Activated CD4-positive, alpha-beta T cell treated with anti-CD3 and anti-CD28 coated beads for 36 hours (primary cell): ENCODE data around the gene CDH3. TPM values are rescaled to one million over a fixed set of nuclear protein-coding genes. Genes with fewer than 3 reads are reported as not detected.
A peak's percentile ranks its signal among the peaks of the same experiment; 100 is the strongest.

ENCODE experiments used
- ATAC-seq: fragments of 200-7000 bp; cut with Tn5 transposase; one replicate; pipeline ENCODE4 v1.10.0; 2021; ENCODE audit warnings: mild to moderate bottlenecking, moderate library complexity
- CTCF ChIA-PET: fragments of 350-600 bp; sonication (Branson Sonifier 250); formaldehyde crosslinking; loops from one replicate; lab custom pipeline; 2021; ENCODE audit warnings: antibody characterized with exemption; lab: Charles Lee
- POLR2A ChIA-PET: fragments of 350-600 bp; sonication (Branson Sonifier 250); formaldehyde crosslinking; loops from one replicate; lab custom pipeline; 2021; ENCODE audit warnings: antibody characterized with exemption, inconsistent platforms; lab: Charles Lee
- DNase-seq: peaks from one replicate; pipeline ENCODE4 v3.0.0-alpha.2; 2020
- H3K27ac Mint-ChIP-seq: one replicate; pipeline ENCODE4 v1.8.0; 2021; ENCODE audit warnings: mixed read lengths
- H3K27me3 Mint-ChIP-seq: one replicate; pipeline ENCODE4 v1.8.0; 2021; ENCODE audit warnings: mixed read lengths
- H3K36me3 Mint-ChIP-seq: one replicate; pipeline ENCODE4 v1.8.0; 2021; ENCODE audit warnings: low read depth, mixed read lengths
- H3K4me1 Mint-ChIP-seq: one replicate; pipeline ENCODE4 v1.8.0; 2021; ENCODE audit warnings: mixed read lengths
- H3K4me3 Mint-ChIP-seq: one replicate; pipeline ENCODE4 v1.8.0; 2021; ENCODE audit warnings: mild to moderate bottlenecking, moderate library complexity, mixed read lengths
- H3K9me3 Mint-ChIP-seq: one replicate; pipeline ENCODE4 v1.8.0; 2021; ENCODE audit warnings: low read depth, mixed read lengths
- intact Hi-C, 2 experiments: fragments of 100-400 bp; cut with DNase I in 1 of 2; cut with micrococcal nuclease in 1 of 2; formaldehyde crosslinking; loops; one replicate each; pipeline versions ENCODE4 v1.14.2 to v1.15.1; 2022 to 2024; cut with DNase I, micrococcal nuclease
- total RNA-seq, 2 experiments: library from RNA; stranded (reverse); gene quantifications; one replicate each; pipeline ENCODE4 v1.2.3, GENCODE V29; 2021

Gene CDH3
- total RNA-seq, 2 experiments from 2014 or later: 7.3 to 9.1 TPM

- H3K36me3 Mint-ChIP-seq: no peaks in the 10 kb centered on the region
- peaks cover 23% of the 10 kb centered on the region for H3K27me3 Mint-ChIP-seq
- DNase-seq: peak; percentile 38
- peak overlapping the region; percentile 50 for H3K4me3 Mint-ChIP-seq
- POLR2A ChIA-PET: no interaction called here
- no peak for ATAC-seq
- H3K9me3 Mint-ChIP-seq: no peaks in the 10 kb centered on the region
- CTCF ChIA-PET: interaction anchor here (0.6 to 1.3 kb wide), 3 partner anchors 32 to 257 kb away, joined by 3 read pairs; no protein-coding TSS in a partner anchor
- H3K27ac Mint-ChIP-seq: no peak overlapping the region
- H3K4me1 Mint-ChIP-seq: peaks cover 18% of the 10 kb centered on the region
- intact Hi-C loops: no loop called here
Measured at GRCh38 chr16:68737730-68738629, 92.9 kb downstream of the CDH3 start.

DNA sequence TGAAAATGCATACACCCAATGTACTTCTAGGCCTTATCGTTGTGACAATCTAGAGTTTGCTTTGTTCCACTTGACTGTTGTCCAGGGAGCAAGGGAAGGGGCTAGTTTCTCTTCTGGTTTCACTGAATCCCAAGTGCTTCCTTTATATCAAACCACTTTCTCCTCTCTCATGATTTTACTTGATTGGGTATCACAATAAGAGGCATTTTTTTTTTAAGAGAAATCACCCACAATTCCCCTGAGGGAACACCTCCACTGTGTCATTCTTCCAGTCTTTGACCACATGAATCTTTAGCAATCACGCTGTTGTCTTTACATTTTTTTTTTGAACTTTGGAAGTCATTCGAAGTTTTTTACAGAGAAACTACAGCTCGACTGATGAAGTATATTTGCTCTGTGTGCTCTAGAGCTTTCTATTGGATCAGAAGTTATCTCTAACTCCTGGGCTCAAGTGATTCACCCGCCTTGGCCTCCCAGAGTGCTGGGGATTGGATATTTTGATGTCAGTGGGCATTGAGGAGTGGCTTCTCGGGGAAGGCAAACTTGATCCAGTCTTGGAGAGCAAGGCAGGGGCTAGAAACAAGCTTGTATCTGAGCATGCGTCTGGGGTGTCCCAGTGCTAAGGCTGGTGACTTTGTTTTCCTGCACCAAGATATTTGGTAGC, 95.0 kb downstream of the CDH3 start:
- ChIA-PET POLR2A (interaction anchor here (0.7 kb wide), 1 partner anchor 17 kb away, joined by 3 read pairs; no protein-coding TSS in a partner anchor), CTCF (interaction anchor here (1.0 kb wide), 1 partner anchor 61 kb away, joined by 5 read pairs; no protein-coding TSS in a partner anchor)
- ATAC-seq: no peak
- no peak for DNase-seq
- Mint-ChIP-seq H3K4me1 (peaks cover 21% of the 10 kb centered on the region), H3K36me3 (no peaks in the 10 kb centered on the region), H3K27ac (peak overlapping the region; percentile 31), H3K9me3 (no peaks in the 10 kb centered on the region), H3K27me3 (peaks cover 22% of the 10 kb centered on the region), H3K4me3 (no peak overlapping the region)
- intact Hi-C loops: no loop called here

DNA sequence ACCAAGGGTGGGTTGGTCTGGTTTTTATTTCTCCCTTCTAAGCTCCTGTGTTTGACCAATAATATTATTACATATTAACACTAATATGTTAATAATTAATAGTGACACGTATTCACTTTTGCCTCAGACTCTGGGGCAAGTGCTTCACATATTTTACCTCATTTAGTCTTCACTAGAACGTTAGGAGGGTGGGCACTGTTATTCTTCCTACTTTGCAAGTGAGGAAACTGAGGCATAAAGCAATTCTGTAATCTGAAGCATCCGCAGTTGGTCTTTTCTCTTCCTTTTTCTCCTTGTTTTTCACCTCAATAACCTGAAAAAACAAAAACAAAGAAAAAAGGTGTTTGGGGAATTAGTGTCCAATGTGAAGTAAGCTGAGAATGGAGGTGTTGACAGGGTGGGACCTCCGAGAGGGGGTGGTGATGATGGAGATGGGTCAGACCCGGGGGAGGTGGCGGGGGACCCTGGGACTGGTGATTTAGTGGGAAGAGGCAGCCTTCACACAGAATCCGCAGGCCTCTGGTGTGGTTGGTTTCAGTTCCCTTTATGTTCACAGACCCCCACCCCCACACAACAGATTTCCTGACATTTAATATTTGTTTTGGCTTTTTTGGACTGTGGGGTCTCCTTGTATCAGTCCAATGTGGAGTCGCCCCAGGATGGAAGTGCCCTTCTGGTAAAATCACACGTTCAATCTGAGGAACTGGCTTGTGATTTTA, 95.7 kb downstream of the CDH3 start:
- Mint-ChIP-seq H3K27ac (no peak overlapping the region), H3K9me3 (no peaks in the 10 kb centered on the region), H3K4me1 (peaks cover 21% of the 10 kb centered on the region), H3K27me3 (peaks cover 21% of the 10 kb centered on the region), H3K36me3 (no peaks in the 10 kb centered on the region), H3K4me3 (no peak overlapping the region)
- DNase-seq (no peak), ATAC-seq (no peak)
- intact Hi-C loops: no loop called here
- ChIA-PET CTCF (interaction anchor here (1.0 kb wide), 1 partner anchor 60 kb away, joined by 5 read pairs; no protein-coding TSS in a partner anchor), POLR2A (no interaction called here)

DNA sequence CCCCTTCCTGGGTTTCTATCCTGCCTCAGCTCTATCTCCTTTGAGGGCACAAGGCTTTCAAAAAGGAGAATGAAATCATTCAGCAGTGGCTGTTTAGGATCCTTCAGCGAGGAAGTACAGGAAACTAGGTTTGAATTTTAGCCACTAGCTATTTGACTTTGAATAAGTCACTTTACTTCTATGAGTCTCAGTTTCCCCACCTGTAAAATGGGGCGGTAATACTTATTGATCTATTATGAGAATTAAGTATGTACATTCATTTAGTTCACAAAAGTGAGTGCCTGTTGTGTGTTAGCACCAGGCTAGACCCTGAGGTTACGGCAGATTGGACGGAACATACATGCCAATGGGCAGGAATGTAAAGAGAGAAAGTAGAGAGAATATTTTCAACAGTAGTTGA, 98.6 kb downstream of the CDH3 start:
- Mint-ChIP-seq H3K4me3 (no peak overlapping the region), H3K4me1 (peaks cover 16% of the 10 kb centered on the region), H3K27ac (no peak overlapping the region), H3K9me3 (no peaks in the 10 kb centered on the region), H3K27me3 (peaks cover 11% of the 10 kb centered on the region), H3K36me3 (no peaks in the 10 kb centered on the region)
- ChIA-PET CTCF (interaction anchor here (1.1 to 2.4 kb wide), 2 partner anchors 25 to 153 kb away, joined by 3 to 7 read pairs; no protein-coding TSS in a partner anchor), POLR2A (no interaction called here)
- intact Hi-C loops: no loop called here
- no peak for ATAC-seq
- DNase-seq: no peak

DNA sequence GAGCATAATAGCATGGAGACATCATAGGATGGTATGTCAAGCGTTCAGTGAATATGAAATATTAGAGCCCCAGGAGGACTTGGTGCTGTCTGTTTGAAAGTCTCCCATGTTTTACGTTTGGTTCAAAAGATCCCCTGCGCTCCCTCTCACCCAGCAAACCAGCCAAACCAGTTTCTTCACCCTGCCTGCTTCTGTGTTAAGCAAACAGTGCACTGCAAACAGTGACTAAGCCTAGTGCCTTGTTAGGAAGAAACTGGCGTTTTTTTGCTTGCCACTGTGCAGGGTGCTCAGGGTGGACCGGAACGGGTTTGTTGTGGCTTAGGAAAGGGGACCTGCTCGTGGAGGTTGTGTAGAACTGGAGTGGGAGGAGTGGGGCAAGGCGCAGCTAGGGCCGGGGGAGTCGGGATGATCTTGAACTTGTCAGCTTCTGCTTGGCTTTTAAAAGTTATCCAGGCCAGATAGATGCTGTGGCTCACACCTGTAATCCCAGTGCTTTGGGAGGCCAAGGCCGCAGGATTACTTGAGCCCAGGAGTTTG, 99.7 kb downstream of the CDH3 start:
- intact Hi-C loops: no loop called here
- CTCF ChIA-PET: no interaction called here
- no peak overlapping the region for H3K4me3 Mint-ChIP-seq
- H3K36me3 Mint-ChIP-seq: no peaks in the 10 kb centered on the region
- DNase-seq (no peak), ATAC-seq (no peak)
- POLR2A ChIA-PET: no interaction called here
- H3K27me3 Mint-ChIP-seq: peaks cover 11% of the 10 kb centered on the region
- H3K27ac Mint-ChIP-seq: no peak overlapping the region
- H3K9me3 Mint-ChIP-seq: no peaks in the 10 kb centered on the region
- peaks cover 15% of the 10 kb centered on the region for H3K4me1 Mint-ChIP-seq

DNA sequence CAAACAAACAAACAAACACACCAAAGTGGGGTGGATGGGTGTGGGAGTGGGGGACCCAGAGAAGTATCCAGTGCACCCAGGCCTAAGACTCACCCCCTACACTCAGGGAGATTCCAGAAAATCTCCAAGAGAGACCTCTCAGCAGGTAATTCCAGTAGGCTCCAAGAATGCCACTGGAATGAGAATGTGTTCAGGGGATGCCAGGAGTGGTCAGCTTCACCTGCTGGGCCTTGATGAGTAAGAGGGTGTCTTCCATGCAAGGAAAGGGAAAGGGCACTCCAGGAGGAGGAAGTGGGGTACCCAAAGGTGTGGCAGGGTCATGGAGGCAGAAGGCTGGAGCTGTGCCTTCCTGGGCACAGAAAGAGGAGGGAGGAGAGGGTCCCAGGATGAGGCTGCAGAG, 101.8 kb downstream of the CDH3 start:
- peaks cover 9% of the 10 kb centered on the region for H3K27me3 Mint-ChIP-seq
- H3K36me3 Mint-ChIP-seq: no peaks in the 10 kb centered on the region
- no peaks in the 10 kb centered on the region for H3K9me3 Mint-ChIP-seq
- ChIA-PET POLR2A (no interaction called here), CTCF (interaction anchor here (0.6 to 1.4 kb wide), 5 partner anchors 14 to 51 kb away, joined by 3 read pairs; no protein-coding TSS in a partner anchor)
- no peak overlapping the region for H3K4me3 Mint-ChIP-seq
- H3K27ac Mint-ChIP-seq: no peak overlapping the region
- peaks cover 8% of the 10 kb centered on the region for H3K4me1 Mint-ChIP-seq
- no peak for DNase-seq
- intact Hi-C loops: no loop called here
- ATAC-seq: no peak

- CTCF ChIA-PET: no interaction called here
- POLR2A ChIA-PET: interaction anchor here (0.6 kb wide), 1 partner anchor 1986 kb away, joined by 4 read pairs; no protein-coding TSS in a partner anchor
- ATAC-seq (no peak), DNase-seq (no peak)
- Mint-ChIP-seq H3K4me3 (no peak overlapping the region), H3K27ac (no peak overlapping the region), H3K36me3 (no peaks in the 10 kb centered on the region), H3K4me1 (peaks cover 16% of the 10 kb centered on the region), H3K27me3 (peaks cover 7% of the 10 kb centered on the region), H3K9me3 (no peaks in the 10 kb centered on the region)
- intact Hi-C loops: no loop called here
Measured at GRCh38 chr16:68749432-68749831, 104.3 kb downstream of the CDH3 start.

Other genes starting within 250 kb of the CDH3 start
- under 1 TPM; 0.07 to 0.37 TPM for gene SMPD3, start 196.8 kb upstream of the CDH3 start, total RNA-seq
- 10 to 100 TPM; 31.4 to 31.6 TPM for gene ZFP90, start 106.0 kb upstream of the CDH3 start, total RNA-seq
- 1 to 10 TPM; 4.5 to 9.1 TPM for gene CDH1, start 92.0 kb downstream of the CDH3 start, total RNA-seq
- 10 to 100 TPM; 29.7 to 31.2 TPM for gene TANGO6, start 198.2 kb downstream of the CDH3 start, total RNA-seq